ENCODE measurements around the gene ULBP1.
A peak's percentile ranks its signal among the peaks of the same experiment; 100 is the strongest.
"Not testable (repeated sequence)": the region's sequence is repeated elsewhere in the genome, so short reads cannot be mapped to it uniquely, and the experiment has no call there.

Gene ULBP1

GRCh38 chr6:149953934-149954327 lies 9.8 kb upstream of the ULBP1 start:
- DNase-seq, result not testable (repeated sequence)

DNA sequence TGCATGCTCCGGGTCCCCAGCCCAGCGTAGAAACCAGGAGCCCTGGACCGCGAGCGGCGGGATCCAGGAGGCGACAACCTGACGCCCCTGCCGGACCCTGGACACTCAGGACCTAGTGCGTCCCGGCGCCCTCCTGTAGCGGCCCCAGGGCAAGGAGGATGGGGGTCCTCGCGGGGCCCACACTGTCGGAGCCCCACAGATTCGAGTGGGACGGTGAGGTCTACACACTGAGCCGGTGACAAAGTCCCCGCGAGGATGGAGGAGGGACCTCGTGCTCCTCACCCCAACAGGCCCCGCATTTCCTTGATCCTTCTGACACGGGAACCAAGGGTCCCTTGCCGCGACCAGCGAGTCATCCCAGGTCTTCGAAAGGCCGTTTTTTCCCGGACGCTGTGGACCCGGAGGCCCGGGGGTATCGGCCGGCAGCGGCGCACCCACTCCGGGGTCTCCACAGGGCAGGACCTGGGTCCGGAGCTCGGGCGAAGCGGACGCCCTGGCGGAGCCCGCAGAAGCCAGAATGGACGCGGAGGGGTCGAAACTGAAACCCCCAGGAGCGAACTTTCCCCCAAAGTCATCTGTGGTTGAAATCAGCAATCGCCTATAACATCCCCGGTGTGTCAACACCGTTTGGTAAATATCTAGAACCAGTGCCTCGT lies 9.3 kb upstream of the ULBP1 start:
- not testable (repeated sequence) for DNase-seq

DNA sequence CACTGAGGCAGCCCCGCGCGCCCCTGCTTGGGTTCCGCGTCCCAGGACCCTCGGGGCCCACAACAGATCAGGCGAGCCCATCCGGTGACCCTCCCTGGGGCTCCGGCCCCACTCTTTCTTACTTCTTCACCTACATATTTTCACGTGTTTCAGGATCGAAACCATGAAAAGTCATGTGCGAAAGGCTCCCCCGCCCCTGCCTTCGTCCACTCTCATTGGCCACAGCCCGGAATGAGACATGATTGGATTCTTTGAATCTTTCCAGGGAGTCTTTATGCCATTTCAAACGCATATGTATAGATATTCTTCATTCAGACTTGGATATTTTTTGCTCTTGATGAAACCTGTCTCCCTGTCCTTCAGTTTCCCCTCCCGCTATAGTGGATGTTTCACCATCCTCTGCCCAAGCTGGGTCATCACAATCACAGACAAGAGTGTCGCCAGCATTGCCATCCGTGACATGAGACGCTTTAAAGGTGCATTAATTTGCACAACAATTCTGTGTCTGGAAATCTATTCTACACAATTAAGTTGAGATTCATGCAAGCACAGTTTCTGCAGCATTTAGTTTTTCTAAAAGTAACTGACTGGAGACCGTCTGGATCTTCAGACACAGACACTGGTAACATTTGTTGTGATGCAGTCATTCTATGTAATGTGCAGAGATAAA lies 8.6 kb upstream of the ULBP1 start:
- DNase-seq, result not testable (repeated sequence)

GRCh38 chr6:149955654-149956317 lies 8.0 kb upstream of the ULBP1 start:
- not testable (repeated sequence) for DNase-seq

DNA sequence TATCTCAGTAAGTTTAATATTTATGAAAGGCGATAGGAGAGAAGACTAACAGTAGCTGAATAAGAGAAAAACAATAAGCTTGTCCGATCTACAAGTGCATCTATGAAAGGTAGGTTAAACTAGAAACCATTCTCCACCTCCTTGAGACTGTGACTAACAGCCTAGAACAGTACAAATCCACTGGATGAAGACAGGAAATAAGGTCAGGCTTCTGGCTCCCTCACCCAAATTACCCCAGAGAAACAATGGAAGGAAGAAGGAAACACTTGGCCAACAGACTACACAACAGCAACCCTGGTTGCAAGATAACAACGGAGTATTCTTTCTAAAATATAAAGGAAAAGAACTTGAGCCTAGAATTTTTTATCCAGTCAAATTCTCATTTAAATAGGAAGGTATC lies 5.6 kb upstream of the ULBP1 start:
- not testable (repeated sequence) for DNase-seq

DNA sequence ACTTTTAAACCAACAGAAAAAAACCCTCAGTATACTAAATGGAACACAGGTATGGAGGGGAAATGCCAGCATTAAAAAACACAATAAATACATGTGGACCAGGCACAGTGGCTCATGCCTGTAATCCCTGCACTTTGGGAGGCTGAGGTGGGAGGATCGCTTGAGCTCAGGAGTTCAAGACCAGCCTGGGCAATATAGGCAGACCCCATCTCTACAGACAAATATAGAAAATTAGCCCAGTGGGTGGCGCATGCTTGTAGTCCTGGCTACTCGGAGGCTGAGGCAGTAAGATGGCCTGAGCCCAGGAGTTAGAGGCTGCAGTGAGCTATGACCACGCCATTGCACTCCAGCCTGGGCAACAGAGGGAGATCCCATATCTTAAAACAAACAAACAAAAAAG lies 3.9 kb upstream of the ULBP1 start:
- DNase-seq, result not testable (repeated sequence)

DNA sequence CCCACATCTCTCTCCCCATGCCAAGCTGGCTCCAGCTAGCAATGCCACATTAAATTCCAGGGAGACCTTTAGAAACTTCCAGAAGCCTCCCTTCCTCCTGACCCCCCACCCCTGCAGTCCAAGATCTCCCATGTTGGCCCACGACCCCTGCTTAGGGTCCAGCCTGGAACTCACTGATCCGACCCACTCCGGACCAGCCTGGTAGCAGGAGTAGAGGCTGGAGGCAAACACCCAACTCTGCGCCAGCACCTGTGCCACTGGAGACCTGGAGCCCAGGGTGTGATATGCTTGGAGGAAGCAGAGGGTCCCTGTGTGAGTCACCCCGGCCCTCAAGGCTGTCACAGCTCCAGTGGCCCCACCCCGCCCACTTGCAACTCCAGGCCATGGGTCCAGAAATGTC lies 3.3 kb upstream of the ULBP1 start:
- no peak for DNase-seq

DNA sequence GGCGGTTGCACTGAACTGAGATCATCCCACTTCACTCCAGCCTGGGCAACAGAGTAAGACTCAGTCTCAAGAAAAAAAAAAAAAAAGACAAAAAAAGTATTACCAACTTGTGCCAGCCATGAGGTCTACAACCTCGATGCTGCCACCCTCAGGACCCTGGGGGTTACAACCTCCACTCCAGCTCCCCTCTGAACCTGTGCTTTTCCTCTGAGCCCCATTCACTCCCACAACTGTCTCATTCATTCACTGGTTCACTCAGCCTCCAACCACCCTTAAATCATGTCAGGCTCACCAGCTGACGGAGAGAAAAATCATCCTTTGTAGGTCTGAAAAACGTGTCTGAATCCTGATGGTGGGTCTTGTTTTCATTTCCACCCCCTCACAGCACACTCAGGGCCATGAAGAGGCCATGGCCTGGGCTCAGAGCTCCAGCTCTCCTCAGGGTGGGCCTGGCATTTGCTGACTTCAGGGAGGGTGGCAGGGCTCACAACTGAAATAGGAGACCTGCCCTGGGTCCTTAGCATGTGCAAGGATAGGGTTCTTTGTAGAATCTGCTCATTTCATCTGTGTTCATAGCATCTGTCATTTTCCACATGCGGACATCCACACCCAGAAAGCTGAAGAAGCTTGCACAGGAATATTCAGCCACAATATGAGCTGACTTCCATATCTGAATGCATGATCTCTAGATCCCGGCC lies 1.9 kb upstream of the ULBP1 start:
- peak; percentile 46 for DNase-seq

DNA sequence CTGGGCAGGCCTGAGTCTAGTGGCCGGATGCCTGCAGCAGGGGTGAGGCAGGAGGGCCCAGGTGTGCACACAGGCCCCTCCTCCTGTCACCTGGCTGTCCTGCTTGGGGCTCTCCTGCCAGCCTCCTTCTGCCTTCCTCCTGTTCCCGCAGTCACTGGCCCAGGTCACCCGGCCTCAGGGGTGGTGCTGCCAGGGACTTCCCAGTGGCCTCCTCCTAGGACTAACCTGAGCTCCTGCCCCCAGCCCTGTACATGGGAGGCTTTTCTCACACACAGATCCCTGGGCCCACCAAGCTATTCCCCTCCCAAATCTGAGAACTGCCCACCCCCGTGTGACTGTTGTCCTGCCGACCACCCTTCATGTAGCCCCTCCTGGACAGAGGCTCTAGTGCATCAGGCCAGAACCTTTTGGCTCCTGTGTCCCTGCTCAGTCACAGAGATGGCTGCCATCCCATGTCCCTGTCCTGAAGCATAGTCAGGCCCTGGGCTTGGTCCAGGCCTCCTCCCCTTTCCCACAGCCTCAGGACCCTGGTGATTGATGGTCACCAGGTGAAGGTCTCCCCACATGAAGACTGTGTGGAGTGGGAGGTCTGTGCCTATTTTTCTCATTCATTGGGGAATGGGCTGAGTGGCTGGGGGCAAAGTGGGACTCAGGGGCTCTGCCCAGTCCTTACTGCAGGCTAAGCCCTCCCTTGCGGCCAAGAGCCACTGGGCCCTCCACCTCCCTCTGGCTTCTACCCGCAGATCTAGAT lies 1.1 kb upstream of the ULBP1 start:
- no peak for DNase-seq

- DNase-seq, result peak; percentile 57
Observed at GRCh38 chr6:149963212-149963461, 606 bp upstream of the ULBP1 start.

DNA sequence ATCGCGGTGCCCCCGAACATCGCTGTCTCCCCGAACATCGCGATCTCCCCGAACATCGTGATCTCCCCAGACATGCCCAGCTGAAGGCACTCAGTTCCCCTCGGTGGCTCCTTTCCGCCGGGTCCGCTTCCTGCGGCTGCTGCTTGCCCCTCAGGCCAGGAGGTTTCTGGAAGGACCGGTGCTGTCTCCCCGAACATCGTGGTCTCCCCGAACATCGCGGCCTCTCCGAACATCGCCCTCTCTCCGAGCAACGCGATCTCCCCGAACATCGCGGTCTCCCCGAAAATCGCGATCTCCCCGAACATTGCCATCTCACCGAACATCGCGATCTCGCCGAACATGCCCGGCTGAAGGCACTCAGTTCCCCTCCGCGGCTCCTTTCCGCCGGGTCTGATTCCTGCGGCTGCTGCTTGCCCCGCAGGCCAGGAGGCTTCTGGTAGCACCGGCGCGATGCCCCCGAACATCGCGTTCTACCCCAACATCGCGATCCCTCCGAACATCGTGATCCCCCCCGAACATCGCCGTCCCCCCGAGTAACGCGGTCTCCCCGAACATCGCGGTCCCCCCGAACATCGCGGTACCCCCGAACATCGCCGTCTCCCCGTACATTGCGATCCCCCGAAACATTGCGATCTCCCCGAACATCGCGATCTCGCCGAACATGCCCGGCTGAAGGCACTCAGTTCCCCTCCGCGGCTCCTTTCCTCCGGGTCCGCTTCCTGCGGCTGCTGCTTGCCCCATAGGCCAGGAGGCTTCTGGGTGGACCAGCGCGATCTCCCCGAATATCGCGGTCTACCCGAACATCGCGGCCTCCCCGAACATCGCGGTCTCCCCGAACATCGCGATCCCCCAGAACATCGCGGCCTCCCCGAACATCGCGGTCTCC lies 808 bp downstream of the ULBP1 start:
- DNase-seq, result peak; percentile 36

GRCh38 chr6:149965194-149966020 lies 1.7 kb downstream of the ULBP1 start:
- peak; percentile 47 for DNase-seq

GRCh38 chr6:149966319-149966718 lies 2.6 kb downstream of the ULBP1 start:
- not testable (repeated sequence) for DNase-seq

- DNase-seq, result no peak
Observed at GRCh38 chr6:149967591-149967990, 3.8 kb downstream of the ULBP1 start.

DNA sequence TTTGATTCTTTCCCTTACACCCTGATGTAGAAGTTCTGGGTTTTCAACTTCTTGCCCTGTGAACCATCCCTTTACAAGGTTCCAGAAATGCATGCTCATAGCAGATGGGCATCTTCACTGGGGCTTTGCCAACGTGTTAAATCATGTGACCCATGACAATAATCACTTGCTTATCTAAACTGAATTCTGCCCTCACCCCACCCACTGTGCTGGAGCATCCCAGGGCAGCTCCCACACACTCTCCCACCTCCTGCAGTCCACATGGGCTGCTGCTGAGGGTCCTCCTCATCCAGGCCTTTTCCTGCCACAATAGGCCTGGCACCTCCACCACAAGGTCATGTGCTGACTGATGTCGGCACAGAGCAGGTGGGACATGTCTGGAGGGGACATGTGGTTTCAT lies 4.3 kb downstream of the ULBP1 start:
- not testable (repeated sequence) for DNase-seq

DNA sequence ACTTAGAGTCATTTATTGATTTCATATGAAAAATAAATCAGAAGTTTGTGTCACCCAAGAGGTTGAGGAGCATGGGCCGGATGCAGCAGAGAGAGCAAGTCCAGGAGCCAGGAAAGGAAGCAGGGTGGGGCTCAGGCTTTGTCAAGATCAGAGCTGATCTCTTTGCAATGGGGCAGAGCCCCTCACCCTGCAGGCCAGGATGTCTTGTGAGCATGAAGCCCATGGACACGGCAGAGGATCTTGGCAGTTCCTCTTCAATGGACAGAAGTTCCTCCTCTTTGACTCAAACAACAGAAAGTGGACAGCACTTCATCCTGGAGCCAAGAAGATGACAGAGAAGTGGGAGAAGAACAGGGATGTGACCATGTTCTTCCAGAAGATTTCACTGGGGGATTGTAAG lies 5.2 kb downstream of the ULBP1 start:
- DNase-seq, result not testable (repeated sequence)

DNA sequence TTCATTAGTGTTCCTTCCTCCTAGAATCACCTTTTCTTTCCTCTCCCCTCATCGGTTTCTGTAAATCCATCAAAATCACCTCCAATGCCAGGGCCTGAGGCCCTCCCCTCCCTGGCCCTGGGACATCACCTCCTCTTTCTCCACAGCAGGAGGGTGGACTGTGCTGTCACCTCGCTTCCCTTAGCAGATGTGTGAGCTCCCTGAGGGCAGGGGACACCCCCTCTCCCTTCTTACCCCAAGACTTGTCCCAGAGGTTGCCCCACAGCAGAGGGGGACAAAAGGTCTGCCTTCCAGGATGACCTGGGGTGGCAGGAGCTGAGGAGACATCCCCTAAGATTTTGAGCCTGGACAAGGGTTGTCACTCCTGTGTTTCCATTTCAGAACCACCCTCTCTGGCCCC lies 5.9 kb downstream of the ULBP1 start:
- DNase-seq, result no peak

DNA sequence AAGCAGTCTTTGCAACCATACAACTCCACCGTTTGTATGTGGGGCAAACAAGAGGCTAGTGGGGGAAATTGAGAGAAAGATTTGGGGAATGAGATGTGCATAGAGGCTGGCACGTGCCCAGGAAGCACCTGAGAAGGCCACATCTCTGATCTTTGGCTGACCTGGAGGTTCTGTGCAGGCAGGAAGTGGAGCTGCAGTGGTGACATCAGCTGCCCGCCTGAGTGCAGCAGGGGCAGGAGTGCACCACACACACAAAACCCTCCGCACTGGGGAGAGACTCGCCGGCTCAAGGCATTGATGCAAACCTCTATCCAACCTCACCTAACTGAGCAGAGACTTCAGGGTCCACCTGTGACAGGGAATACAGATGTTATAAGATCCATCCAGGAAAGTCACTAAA lies 10.7 kb downstream of the ULBP1 start:
- not testable (repeated sequence) for DNase-seq

DNA sequence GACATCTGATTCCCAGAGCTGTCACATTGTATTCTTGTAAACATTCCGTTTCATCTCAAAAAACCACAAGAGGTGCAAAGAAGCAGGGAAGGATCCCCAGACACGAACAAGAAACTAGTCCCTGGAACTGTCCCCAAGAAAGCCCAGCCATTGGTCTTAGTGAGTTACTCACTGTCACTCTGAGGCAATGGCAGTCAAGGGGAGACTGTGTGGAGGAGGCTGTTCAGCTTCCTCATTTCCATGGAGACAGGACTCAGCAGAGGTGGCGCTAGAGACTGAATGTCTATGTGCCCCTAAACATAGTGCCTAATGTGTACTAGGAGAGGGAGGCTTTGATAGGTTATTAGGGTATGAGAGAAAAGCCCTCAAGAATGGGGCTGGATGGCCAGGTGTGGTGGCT lies 11.1 kb downstream of the ULBP1 start:
- no peak for DNase-seq

DNA sequence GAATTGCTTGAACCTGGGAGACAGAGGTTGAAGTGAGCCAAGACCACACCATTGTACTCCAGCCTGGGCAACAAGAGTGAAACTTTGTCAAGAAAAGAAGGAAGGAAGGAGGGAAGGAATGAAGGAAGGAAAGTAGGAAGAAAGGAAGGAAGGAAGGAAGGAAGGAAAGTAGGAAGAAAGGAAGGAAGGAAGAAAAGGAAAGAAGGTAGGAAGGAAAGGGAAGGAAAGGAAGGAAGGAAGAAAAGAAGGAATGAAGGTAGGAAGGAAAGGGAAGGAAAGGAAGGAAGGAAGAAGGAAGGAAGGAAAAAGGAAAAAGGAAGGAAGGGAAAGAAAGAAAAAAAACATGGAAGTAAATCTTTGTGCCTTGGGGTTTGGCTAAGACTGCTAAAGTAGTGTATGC lies 11.7 kb downstream of the ULBP1 start:
- DNase-seq, result no peak

GRCh38 chr6:149977221-149977620 lies 13.5 kb downstream of the ULBP1 start:
- no peak for DNase-seq
